HUES6 (cell line): ENCODE data around the gene ADAM15.
A peak's percentile ranks its signal among the peaks of the same experiment; 100 is the strongest.

Source experiments
- H3K27ac ChIP-seq: 2 replicates; pipeline ENCODE4 v1.7.0; 2013; ENCODE audit warnings: low read depth, mild to moderate bottlenecking, low read length, inconsistent platforms
- H3K27me3 ChIP-seq: 2 replicates; pipeline ENCODE4 v1.6.1; 2013; ENCODE audit warnings: low read length; ENCODE audit not compliant: control insufficient read depth, insufficient read depth
- H3K36me3 ChIP-seq: 2 replicates; pipeline ENCODE4 v1.6.1; 2013; ENCODE audit warnings: low read length; ENCODE audit not compliant: control insufficient read depth, insufficient read depth
- H3K4me1 ChIP-seq: 2 replicates; pipeline ENCODE4 v1.6.1; 2013; ENCODE audit warnings: low read length; ENCODE audit not compliant: control insufficient read depth, insufficient read depth
- H3K4me3 ChIP-seq: 2 replicates; pipeline ENCODE4 v1.5.1; 2013; ENCODE audit warnings: low read depth, low read length
- H3K9ac ChIP-seq: one replicate; pipeline ENCODE4 v1.6.1; 2013; ENCODE audit warnings: mild to moderate bottlenecking, low read length
- H3K9me3 ChIP-seq: 2 replicates; pipeline ENCODE4 v1.6.1; 2013; ENCODE audit warnings: low read depth, low read length; ENCODE audit not compliant: control insufficient read depth, insufficient read depth

The ADAM15 gene

GRCh38 chr1:155070158-155070621 lies 19.1 kb downstream of the ADAM15 start:
- peaks cover 48% of the 10 kb centered on the region for H3K4me1 ChIP-seq
- H3K4me3 ChIP-seq, result peak overlapping the region; percentile 81
- peak overlapping the region; percentile 18 for H3K9ac ChIP-seq
- H3K27me3 ChIP-seq, result peaks cover 34% of the 10 kb centered on the region
- H3K36me3 ChIP-seq, result peaks cover 29% of the 10 kb centered on the region
- no peak overlapping the region for H3K27ac ChIP-seq
- no peaks in the 10 kb centered on the region for H3K9me3 ChIP-seq

DNA sequence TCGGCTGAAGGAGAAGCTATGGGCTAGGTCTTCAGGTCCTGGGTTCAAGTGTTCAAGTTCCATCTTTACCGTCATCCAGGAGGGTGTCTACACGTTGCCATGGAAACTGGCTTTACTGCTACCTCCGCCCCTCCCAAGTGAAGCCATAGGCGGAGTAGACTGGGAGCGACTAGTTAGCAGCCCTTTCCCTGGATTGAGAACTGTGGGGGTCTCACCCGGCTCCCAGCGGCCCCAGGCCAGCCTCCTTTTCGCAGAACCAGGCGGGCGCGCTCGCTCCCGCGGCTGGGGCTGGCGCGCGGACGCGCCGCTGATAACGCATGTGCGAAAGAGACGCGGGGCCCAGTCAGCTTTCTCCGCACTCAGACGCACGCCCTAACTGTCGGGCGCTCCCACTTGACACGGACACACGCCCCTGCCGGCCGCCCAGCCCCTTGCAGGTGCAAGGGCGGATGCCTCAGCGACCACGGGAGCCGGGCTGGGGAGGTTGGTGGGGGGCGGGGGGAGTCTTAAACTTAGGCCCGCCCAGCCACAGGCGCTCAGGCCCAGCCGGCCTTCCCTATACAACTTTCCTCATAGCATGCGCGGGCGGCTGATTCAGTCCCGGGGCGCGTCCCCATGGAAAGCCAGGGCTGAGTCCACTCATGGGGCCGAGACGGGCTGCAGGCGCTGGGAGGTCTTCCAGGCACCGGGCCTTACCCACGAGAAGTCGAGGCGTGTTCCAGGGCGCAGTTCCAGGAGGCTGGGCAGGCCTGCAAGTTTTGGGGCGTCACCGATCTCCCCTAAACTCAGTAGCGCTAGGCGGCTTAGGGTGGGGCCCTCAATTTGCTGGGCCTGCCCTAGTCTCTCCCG lies 19.8 kb downstream of the ADAM15 start:
- Histone ChIP-seq H3K27ac (no peak overlapping the region; the same call in 1 of the 2 replicates), H3K27me3 (peaks cover 40% of the 10 kb centered on the region), H3K36me3 (peaks cover 29% of the 10 kb centered on the region), H3K4me1 (peaks cover 47% of the 10 kb centered on the region), H3K9me3 (no peaks in the 10 kb centered on the region), H3K9ac (peak overlapping the region; percentile 18), H3K4me3 (peak overlapping the region; percentile 81)

- peaks cover 23% of the 10 kb centered on the region for H3K36me3 ChIP-seq
- peak overlapping the region; percentile 14 for H3K9ac ChIP-seq
- no peaks in the 10 kb centered on the region for H3K9me3 ChIP-seq
- H3K4me3 ChIP-seq, result peak overlapping the region; percentile 81
- peaks cover 47% of the 10 kb centered on the region for H3K4me1 ChIP-seq
- H3K27ac ChIP-seq, result no peak overlapping the region
- peaks cover 40% of the 10 kb centered on the region for H3K27me3 ChIP-seq
These were observed 20.6 kb downstream of the ADAM15 start for GRCh38 chr1:155071701-155072100.

- Histone ChIP-seq H3K9me3 (no peaks in the 10 kb centered on the region), H3K36me3 (peaks cover 16% of the 10 kb centered on the region), H3K27me3 (peaks cover 45% of the 10 kb centered on the region), H3K9ac (no peak overlapping the region), H3K4me1 (peaks cover 47% of the 10 kb centered on the region), H3K4me3 (no peak overlapping the region), H3K27ac (no peak overlapping the region)
These were observed 21.6 kb downstream of the ADAM15 start for GRCh38 chr1:155072531-155073289.

GRCh38 chr1:155073377-155074242 lies 22.5 kb downstream of the ADAM15 start:
- Histone ChIP-seq H3K27ac (no peak overlapping the region), H3K9me3 (no peaks in the 10 kb centered on the region), H3K4me3 (no peak overlapping the region), H3K36me3 (peaks cover 10% of the 10 kb centered on the region), H3K4me1 (peaks cover 49% of the 10 kb centered on the region), H3K27me3 (peaks cover 54% of the 10 kb centered on the region), H3K9ac (no peak overlapping the region)

DNA sequence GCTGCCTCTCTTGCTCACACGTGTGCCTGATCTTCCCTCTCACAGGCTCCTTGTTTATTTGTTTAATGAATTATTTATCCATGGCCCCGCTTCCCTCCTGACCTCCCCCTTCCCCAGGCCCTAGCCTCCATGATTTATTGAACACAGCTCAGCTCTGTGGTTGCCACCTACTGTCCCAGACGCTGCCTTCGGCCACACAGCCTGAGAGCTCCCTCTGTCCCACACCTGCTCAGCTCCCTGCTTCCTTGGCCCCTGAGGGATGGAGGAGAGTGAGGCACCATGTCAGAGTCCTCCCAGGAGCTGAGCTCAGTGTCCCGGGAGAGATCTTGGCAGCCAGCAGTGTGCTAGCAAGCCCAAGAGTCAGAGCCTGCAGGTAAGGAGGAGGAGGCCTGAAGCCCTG lies 24.4 kb downstream of the ADAM15 start:
- Histone ChIP-seq H3K4me1 (peaks cover 41% of the 10 kb centered on the region), H3K27ac (no peak overlapping the region), H3K9me3 (no peaks in the 10 kb centered on the region), H3K9ac (no peak overlapping the region), H3K4me3 (no peak overlapping the region), H3K27me3 (peaks cover 70% of the 10 kb centered on the region), H3K36me3 (no peaks in the 10 kb centered on the region)

- Histone ChIP-seq H3K27me3 (peaks cover 73% of the 10 kb centered on the region), H3K9me3 (no peaks in the 10 kb centered on the region), H3K27ac (no peak overlapping the region), H3K9ac (no peak overlapping the region), H3K4me1 (peaks cover 42% of the 10 kb centered on the region), H3K36me3 (no peaks in the 10 kb centered on the region), H3K4me3 (no peak overlapping the region)
These were observed 25.3 kb downstream of the ADAM15 start for GRCh38 chr1:155076371-155076770.

GRCh38 chr1:155077346-155077745 lies 26.2 kb downstream of the ADAM15 start:
- H3K9me3 ChIP-seq, result no peaks in the 10 kb centered on the region
- no peaks in the 10 kb centered on the region for H3K36me3 ChIP-seq
- peaks cover 73% of the 10 kb centered on the region for H3K27me3 ChIP-seq
- no peak overlapping the region for H3K4me3 ChIP-seq
- H3K27ac ChIP-seq, result no peak overlapping the region
- H3K4me1 ChIP-seq, result peaks cover 36% of the 10 kb centered on the region
- H3K9ac ChIP-seq, result no peak overlapping the region

DNA sequence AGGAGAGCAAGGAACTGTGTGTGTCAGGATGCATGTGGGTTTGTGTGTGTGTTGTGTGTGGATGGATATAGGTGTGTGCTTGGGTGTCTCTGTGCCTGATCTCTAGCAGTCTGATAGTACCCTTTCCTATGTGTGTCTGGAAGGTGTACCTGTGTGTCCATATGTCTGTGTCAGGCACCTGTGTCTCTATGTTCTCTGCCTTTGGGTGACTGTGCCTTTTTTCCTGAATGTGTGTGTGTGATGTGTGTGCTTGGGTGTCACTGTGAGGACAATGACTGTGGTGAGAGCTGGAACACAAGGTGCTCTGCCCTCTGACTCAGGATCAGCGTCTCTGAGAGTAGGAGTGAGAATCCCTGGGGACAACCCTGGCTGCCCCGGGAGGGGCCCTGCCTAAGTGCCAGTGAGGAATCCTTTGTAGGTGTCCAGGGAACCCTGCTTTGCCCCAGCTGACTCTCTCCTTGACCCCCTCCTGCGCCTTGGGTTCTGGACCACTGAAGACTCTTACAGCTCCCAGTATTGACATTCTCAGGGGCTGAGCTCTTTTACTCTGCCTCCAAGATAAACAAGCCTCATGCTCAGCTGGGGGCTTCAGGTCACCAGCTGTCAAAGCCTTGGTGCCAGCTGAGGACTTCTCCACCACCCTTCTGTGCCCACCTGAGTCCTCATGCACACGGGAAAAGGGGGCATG lies 26.8 kb downstream of the ADAM15 start:
- H3K27ac ChIP-seq, result no peak overlapping the region
- no peaks in the 10 kb centered on the region for H3K36me3 ChIP-seq
- peak overlapping the region; percentile 60 for H3K4me3 ChIP-seq
- no peaks in the 10 kb centered on the region for H3K9me3 ChIP-seq
- no peak overlapping the region for H3K9ac ChIP-seq
- H3K27me3 ChIP-seq, result peaks cover 73% of the 10 kb centered on the region
- H3K4me1 ChIP-seq, result peaks cover 36% of the 10 kb centered on the region

DNA sequence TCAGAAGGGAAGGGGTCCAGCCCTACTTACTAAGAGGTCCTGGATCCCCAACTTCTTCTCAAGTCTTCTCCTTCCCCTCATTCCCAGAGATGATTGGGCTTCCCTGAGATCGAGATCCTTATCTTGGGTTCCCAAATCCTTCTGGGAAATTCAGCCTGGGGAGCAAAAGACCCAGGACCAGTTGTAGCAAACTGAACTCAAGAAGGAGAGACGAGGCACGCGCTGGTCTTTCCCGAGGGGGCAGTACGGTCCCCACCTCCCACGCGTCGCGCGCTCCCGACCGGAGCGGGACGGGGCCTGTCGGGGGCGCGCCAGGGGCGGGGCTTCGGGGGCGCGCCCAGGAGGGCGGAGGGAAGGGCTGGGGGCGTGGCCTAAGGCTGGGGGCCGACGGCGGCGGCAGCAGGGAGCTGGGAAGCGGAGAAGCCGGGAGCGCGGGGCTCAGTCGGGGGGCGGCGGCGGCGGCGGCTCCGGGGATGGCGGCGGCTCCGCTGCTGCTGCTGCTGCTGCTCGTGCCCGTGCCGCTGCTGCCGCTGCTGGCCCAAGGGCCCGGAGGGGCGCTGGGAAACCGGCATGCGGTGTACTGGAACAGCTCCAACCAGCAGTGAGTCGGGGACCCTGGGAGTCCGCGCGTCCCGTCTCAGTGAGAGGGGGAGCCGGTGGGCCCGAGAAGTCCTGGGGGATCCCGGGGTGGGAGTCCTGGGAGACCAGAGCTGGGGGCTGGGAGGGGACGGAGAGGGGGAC lies 27.5 kb downstream of the ADAM15 start, which contains the start of gene EFNA3:
Gene EFNA3, plus strand, starts transcription at position 369 of the 741 bp plus-strand sequence. Its CDS starts 105 bp downstream, at position 474.
- Histone ChIP-seq H3K4me3 (peak within 1 kb of the TSS; percentile 60), H3K27me3 (peaks cover 77% of the 10 kb centered on the region), H3K27ac (no peak within 1 kb of the TSS), H3K4me1 (peaks cover 30% of the 10 kb centered on the region), H3K36me3 (no peaks in the 10 kb centered on the region), H3K9ac (peak within 1 kb of the TSS; percentile 21), H3K9me3 (no peaks in the 10 kb centered on the region)
